ENCODE data around the gene DMD.

GRCh38 chrX:32532262-32532661 is 679.1 kb downstream of the DMD start:
- TF ChIP-seq SRF (IDR thresholded peaks at IDR 0.05; ENCODE audit: low read depth, low read length) (no peak), ZNF552 (CRISPR knock-in tag; IDR thresholded peaks at IDR 0.05; ENCODE audit: borderline replicate concordance) (no peak), POLR2A (IDR thresholded peaks at IDR 0.05; ENCODE audit: insufficient read depth in 1 of 2, low read depth in 2 of 2, low read length in 2 of 2) (no peak), SIN3A (IDR thresholded peaks at IDR 0.05; ENCODE audit: borderline replicate concordance, low read depth, low read length) (no peak), ATF6 (CRISPR knock-in tag; conservative IDR thresholded peaks at IDR 0.05) (no peak), ZNF264 (CRISPR knock-in tag; IDR thresholded peaks at IDR 0.05) (no peak), MED1 (CRISPR knock-in tag; IDR thresholded peaks at IDR 0.05) (no peak), DMAP1 (CRISPR knock-in tag; IDR thresholded peaks at IDR 0.05) (no peak), E2F5 (CRISPR knock-in tag; conservative IDR thresholded peaks at IDR 0.05) (no peak), CEBPB (IDR thresholded peaks at IDR 0.05; ENCODE audit: borderline replicate concordance, low read depth, low read length) (no peak), MAFK (conservative IDR thresholded peaks at IDR 0.05 in 1 of 2, IDR thresholded peaks at IDR 0.05 in 1 of 2; ENCODE audit: low read length in 2 of 2) (no peak), EP300 (IDR thresholded peaks at IDR 0.05; ENCODE audit: low read depth in 2 of 2, low read length in 2 of 2) (no peak), EP300 (CRISPR knock-in tag; IDR thresholded peaks at IDR 0.05; ENCODE audit: borderline replicate concordance) (no peak), CTCF (CRISPR knock-in tag; IDR thresholded peaks at IDR 0.05) (no peak)

Measured in HepG2 (cell line).